GM21529 (cell line): ENCODE data around the gene PIEZO2.
A peak's percentile ranks its signal among the peaks of the same experiment; 100 is the strongest.
"Not testable (repeated sequence)": the region's sequence is repeated elsewhere in the genome, so short reads cannot be mapped to it uniquely, and the experiment has no call there.

Experiments
- ATAC-seq: cut with Tn5 transposase; IDR thresholded peaks from one replicate; pipeline ENCODE4 v1.9.1; 2021; ENCODE audit not compliant: unreplicated experiment

Gene PIEZO2

GRCh38 chr18:11153097-11153496 is 3.7 kb upstream of the PIEZO2 start:
- ATAC-seq, result no peak

- ATAC-seq, result no peak
These were observed 874 bp upstream of the PIEZO2 start for GRCh38 chr18:11150271-11150615.

- ATAC-seq, result peak; percentile 11
These were observed 509 bp downstream of the PIEZO2 start for GRCh38 chr18:11148680-11149440.

DNA sequence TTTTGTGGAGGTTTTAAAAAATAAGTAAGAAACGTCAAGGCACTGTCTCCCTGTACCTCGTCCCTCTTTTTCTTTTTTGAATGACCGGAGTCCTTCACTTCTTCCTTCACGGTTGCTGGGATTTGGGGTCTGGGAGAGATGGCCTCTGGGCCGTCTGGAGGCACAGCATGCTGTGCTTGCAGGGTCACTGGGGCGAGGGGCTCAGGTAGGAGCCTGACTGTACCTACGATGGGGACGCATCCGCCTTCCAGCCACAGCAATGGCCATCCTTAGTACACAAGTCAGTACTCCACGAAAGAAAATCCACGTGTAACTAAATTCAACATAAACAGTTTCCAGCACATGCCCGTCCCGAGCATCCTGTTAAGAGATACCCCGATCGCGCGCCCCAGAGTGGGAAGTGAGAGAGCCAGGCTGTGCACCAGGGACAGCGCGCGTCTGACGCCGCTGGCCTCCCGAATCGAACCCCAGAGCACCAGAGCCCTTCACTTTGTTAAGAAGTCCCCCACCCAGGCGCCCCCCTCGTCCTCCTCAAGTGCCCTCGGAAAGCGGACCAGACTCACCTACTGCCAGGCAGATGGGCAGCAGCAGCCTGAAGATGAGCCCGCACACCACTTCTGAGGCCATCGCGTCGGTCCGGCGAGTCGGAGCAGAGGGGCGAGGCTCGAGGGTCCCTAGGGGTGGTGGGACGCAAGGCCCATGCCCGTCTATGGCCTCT is 1.2 kb downstream of the PIEZO2 start:
- no peak for ATAC-seq

DNA sequence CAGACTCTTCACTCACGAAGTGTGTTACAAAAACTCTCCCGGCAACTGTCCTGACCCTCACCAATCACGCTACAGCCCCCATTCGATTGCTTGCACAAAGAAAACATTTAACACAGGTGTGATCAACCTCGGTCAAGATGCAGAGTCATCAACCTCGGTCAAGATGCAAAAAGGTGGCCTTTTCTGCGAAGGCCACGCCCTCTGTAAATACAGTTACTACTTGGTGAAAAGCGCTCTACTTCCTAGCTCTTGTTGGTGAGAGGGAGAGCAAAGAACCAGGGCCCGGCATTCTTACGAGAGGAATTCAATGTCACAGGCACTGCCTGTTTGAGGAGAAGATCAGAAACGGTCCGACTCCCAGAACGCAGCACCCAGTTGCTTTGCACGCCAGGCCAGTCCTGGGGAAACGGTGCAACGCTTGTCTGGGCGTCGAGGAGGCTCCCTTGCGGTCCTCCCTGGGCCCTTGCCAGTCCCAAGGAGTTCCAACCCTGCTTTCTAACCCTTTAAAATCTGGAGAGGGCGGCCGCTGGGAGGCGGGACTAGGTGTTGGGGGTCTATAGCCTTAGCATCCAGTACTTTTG is 1.9 kb downstream of the PIEZO2 start:
- ATAC-seq, result no peak

DNA sequence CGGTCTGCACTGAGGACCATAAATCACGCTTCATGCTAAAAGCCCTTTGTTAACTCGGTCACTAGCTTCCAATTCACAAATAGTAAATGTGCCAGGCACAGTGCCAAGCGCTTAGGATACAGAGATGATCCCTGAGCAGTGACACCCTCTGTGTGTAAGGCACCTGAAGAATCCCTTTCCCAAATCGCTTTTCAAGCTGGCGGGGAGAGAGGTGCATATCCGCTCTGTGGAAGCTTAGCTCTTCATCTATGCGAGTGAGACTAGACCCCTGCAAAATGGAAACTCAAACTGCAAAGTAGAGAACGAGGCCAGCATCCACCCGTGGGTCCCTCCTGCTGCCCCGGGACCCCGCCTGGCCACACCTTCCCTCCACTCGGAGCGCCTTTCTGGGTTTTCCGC is 2.4 kb downstream of the PIEZO2 start:
- no peak for ATAC-seq

DNA sequence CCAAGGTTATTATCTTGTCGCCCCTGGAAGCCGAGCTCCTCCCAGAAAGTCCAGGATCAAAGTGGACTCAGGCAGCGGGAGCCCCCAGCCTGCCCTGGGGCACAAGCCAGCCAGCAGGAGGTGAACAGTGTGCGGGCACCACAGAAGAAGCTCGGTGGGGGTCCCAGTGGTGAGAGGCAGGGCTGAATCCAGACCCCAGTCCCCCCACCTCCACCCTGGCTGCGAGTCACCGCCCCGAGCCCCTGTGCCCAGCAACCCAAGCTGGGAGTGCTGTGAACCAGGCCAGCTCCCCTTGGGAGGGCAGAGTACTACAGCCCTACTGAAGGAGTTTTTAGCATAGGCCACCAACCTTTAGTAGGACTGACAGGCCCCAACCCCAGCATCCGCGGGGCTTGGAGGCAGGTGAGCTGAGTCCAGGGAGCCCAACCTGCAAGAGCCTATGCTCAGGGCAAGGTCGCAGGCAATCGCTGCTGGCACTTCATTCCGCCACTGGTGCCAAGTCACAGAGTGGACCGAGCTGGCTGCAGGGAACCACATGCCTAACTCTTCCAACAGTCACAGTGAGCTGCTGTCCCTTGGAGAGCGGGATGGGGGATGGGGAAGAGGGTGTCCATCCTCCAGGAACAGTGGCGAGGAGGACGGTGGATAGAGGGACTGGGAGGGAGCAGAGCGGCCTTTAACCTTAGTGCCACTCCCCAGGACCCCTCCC is 3.0 kb downstream of the PIEZO2 start:
- no peak for ATAC-seq

DNA sequence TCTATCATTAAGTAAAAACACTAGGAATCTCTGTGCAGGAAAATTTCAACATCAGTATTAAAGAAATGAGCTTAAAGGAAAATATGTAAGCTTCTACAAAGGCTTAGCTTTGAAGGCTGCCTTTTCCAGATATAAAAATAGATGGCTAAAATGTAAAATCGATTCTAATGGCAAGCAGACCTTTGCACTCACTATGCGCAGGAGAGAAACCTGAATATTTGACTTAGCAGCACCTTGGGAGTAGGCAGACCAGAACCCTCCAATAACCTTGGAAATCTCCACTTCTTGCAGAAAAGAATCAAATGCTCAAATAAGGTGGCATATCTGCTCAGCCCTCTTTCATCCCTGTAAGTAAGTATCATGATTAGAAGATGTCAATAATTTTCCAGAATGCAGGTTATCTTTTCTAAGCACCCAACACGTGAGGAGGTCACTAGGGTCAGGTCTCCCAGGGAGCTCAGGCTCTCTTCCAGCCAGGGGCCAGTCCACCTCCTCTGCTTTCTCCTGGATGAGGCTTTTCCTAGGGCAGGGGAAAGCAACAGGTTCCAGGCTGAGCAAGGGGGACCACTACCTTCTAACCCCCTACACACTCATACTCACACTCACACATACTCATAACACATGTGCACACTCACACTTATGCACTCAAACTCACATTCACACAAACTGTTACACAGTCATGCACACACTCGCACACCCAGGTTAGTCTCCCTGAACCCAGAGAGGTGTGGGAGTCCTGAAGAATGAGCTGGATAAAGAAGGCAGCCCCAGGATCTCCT is 3.8 kb downstream of the PIEZO2 start:
- ATAC-seq, result no peak

DNA sequence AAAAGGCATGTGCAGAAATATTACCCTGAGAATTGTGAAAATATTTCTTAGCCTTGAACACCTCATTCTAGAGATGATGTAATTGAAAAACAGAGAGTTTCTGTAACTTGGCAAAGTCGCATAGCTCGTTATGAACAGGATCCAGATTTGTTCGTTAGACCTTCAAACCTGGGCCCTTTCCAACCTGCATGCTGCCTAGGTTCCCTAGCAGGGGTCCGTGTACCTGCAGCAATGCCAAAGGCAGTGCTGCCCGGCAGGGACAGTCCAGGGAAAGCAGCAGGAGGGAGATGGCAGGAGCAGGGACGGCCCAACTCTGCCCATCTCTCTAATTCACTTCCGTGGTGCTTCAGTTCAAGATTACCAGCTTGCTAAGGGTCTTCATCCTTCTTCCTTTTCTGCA is 12.0 kb downstream of the PIEZO2 start:
- no peak for ATAC-seq

DNA sequence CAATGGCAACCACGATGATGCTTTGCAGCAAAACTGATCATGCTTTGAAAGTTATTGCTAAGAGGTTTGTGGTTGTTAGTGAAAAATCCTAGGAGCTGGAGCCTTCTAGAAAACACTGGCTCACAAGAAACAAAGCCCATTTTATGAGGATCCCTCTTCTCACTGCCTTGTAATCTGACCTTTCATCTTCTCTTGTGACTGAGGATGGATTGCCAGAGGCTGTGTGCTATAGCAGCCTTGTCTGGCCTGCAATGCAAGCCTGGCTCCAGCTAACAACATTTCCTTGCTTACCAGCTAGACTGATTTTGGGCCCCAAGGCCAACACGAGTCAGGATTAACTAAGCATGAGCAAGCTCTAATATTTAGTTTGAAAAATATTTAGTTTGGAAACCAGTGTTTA is 13.1 kb downstream of the PIEZO2 start:
- ATAC-seq, result no peak

DNA sequence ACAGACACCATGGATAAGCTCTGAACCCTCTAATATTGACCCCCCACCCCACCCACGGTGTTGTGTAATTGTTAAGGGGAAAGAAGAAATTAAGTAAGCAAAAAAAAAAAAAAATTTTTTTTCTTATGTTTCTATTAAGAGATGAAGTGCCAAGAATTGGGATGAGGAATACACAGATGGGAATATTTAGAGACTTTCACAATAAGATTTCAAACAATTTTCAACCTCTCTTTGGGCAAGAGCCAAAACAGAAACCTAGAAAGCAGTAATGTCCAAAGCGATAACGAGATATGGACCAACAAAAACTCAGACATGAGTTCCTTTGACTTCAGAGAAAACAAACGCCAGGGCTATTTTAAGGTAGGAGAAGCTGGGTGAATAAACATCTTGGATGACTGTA is 14.4 kb downstream of the PIEZO2 start:
- no peak for ATAC-seq

DNA sequence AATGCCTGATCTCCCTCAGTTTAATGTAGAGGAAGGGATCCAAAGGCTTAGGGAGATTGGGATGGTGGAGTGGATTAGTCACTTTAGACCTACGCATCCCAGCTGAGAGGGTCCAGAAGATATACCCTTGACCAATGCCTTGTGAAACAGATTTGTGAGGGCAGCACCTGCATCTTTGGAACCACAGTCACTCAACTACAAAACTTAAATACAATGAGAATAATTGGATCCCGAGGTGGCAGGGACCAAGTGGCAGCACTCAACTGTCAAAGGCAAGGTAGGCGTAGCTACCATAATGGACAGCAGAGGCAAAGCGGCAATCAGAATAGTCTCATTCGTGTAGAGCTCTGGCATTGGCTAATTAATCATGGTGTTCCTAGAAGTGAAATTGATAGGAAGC is 20.3 kb downstream of the PIEZO2 start:
- not testable (repeated sequence) for ATAC-seq

- no peak for ATAC-seq
These were observed 23.7 kb downstream of the PIEZO2 start for GRCh38 chr18:11125492-11126315.

DNA sequence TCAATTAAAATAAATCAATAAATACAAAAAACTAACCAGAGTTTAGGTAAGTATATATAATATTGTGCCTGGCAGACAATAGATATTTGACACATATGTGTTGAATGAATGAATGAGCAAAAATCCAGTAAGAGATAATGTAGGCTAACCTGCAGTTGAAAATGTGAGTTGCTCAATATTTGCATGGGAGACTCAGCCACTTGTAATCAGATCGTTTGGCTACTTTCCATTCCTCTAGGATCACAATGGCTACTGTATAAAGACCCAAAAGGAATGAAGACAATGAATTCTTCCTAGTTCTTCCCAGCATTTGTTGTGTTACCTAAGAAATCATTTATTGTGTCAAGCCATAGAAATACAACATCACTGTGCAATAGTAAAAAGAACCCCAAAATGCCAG is 25.3 kb downstream of the PIEZO2 start:
- no peak for ATAC-seq

- ATAC-seq, result no peak
These were observed 27.9 kb downstream of the PIEZO2 start for GRCh38 chr18:11121443-11121849.

- ATAC-seq, result no peak
These were observed 29.3 kb downstream of the PIEZO2 start for GRCh38 chr18:11119959-11120587.

DNA sequence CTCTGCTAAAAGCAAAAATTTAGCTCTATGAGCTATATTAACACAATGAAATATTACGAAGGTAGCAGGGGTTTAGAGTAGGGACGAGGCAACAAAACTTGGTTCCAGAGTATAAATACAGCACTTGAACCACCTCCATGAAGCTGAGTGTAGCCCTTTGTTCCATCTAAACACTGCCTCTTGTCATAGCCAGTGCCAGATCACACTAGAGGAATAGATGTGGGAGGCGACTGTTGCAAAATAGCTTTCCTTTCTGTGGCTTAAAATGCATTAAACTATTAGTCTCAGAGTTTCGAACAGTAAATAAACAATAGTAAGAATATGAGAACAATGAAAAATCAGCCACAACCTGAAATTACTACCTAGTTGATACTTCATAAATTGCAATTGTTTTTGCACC is 29.8 kb downstream of the PIEZO2 start:
- no peak for ATAC-seq

- no peak for ATAC-seq
These were observed 31.2 kb downstream of the PIEZO2 start for GRCh38 chr18:11118051-11118766.

GRCh38 chr18:11115276-11115675 is 34.1 kb downstream of the PIEZO2 start:
- ATAC-seq, result no peak
